ENCODE results near the gene BEST2. TPM values are rescaled to one million over a fixed set of nuclear protein-coding genes. Genes with fewer than 3 reads are reported as not detected.
A peak's percentile ranks its signal among the peaks of the same experiment; 100 is the strongest.

Gene BEST2
- polyA plus RNA-seq, 2 donors: 0.06 TPM

DNA sequence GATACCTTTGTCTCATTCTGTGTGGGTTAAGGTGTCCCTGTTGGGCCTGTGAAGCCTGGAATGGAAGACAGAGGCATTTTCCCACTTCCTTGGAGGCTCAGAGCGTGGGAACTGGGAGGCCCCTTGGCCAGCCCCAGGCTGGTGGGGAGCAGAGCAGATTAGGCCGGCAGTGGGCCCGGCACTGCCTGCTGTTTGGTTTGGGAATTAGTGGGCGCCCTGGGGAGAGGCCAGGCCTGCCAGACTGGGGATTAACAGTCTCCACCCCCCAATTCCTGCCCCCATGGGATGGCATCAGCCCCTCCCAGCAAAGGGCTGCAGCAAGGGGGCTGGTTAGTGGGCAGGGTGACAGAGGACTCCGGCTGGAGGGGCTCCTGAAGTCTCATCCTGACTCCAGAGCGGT, 3.1 kb upstream of the BEST2 start:
- peaks cover 3 to 24% of the 10 kb centered on the region in 2 donors for H3K36me3 ChIP-seq (ENCODE audit: control insufficient read depth in 2 of 2, insufficient read depth in 2 of 2, low read length in 1 of 2)
- no peak overlapping the region for H3K27ac ChIP-seq (ENCODE audit: low read depth in 2 of 2, low read length in 1 of 2)
- H3K27me3 ChIP-seq (ENCODE audit: control insufficient read depth in 1 of 2, insufficient read depth in 2 of 2, low read length in 2 of 2): no peaks in the 10 kb centered on the region
- H3K4me1 ChIP-seq (ENCODE audit: control insufficient read depth in 2 of 2, insufficient read depth in 2 of 2, low read length in 1 of 2): peaks cover 0 to 15% of the 10 kb centered on the region in 2 donors
- no peak overlapping the region for H3K4me3 ChIP-seq (ENCODE audit: low read depth in 1 of 2, low read length in 2 of 2)
- 53 to 63% methylated on average over 6 of the region's 6 CpGs for WGBS, 2 donors
- H3K9me3 ChIP-seq (ENCODE audit: control insufficient read depth in 2 of 2, insufficient read depth in 1 of 2, low read depth in 1 of 2, low read length in 1 of 2): peaks cover 0 to 3% of the 10 kb centered on the region in 2 donors

DNA sequence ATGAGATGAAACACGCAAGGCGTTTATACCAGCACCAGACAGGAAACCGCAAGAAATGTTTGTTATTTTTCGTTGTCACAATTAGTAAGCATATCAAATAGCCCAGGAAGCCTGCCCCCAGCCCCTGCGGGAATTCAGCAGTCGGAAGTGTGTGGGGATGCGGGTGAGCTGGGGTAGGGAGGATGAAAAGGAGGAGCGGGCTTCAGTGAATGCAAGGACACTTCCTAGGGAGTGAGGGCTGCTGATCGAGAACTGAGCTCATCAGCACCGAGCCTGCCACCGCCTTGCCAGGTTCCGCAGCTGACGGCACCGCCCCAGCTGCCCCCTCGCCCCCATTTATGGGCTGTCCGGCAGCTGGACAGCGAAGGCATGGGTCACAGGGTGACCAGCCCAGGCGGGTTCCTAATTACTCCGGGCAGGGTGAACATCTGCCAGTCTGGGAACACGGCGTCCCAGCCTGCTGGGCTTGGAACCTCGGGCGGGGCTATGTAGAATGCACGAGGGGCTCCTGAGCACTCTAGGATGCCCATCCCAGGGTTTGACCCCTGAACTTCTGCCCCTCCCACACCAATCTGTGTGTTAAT, 1.6 kb upstream of the BEST2 start:
- H3K27ac ChIP-seq (ENCODE audit: low read depth in 2 of 2, low read length in 1 of 2): no peak overlapping the region
- no peak overlapping the region for H3K4me3 ChIP-seq (ENCODE audit: low read depth in 1 of 2, low read length in 2 of 2)
- no peaks in the 10 kb centered on the region for H3K27me3 ChIP-seq (ENCODE audit: control insufficient read depth in 1 of 2, insufficient read depth in 2 of 2, low read length in 2 of 2)
- peaks cover 3 to 24% of the 10 kb centered on the region in 2 donors for H3K36me3 ChIP-seq (ENCODE audit: control insufficient read depth in 2 of 2, insufficient read depth in 2 of 2, low read length in 1 of 2)
- WGBS, 2 donors: 18 to 27% methylated on average over 23 to 24 of the region's 24 CpGs
- peaks cover 0 to 3% of the 10 kb centered on the region in 2 donors for H3K9me3 ChIP-seq (ENCODE audit: control insufficient read depth in 2 of 2, insufficient read depth in 1 of 2, low read depth in 1 of 2, low read length in 1 of 2)
- H3K4me1 ChIP-seq (ENCODE audit: control insufficient read depth in 2 of 2, insufficient read depth in 2 of 2, low read length in 1 of 2): peaks cover 0 to 17% of the 10 kb centered on the region in 2 donors

DNA sequence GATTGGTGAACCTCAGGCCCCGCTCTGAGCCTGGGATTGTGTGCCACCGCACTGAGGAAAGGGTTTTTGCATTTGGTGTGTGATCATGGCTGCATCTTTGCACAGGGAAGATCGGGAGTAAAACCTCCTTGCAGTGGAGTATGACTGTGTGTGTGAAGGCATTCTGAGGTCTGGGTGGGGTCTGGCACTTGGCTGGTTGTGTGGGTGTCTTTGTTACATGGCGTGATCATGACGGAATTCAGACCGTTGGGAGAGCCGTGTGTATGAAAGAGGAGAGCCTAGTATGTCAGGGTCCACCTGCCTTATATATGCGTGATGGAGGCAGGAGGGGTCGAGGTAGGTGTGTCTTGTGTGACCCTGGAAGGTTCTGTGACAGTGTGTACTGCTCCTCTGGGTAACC, 740 bp upstream of the BEST2 start:
- Histone ChIP-seq H3K36me3 (ENCODE audit: control insufficient read depth in 2 of 2, insufficient read depth in 2 of 2, low read length in 1 of 2) (peaks cover 3 to 16% of the 10 kb centered on the region in 2 donors), H3K4me3 (ENCODE audit: low read depth in 1 of 2, low read length in 2 of 2) (no peak overlapping the region), H3K27ac (ENCODE audit: low read depth in 2 of 2, low read length in 1 of 2) (peak overlapping the region in 1 of 2 donors; percentile 7), H3K9me3 (ENCODE audit: control insufficient read depth in 2 of 2, insufficient read depth in 1 of 2, low read depth in 1 of 2, low read length in 1 of 2) (peaks cover 0 to 3% of the 10 kb centered on the region in 2 donors), H3K27me3 (ENCODE audit: control insufficient read depth in 1 of 2, insufficient read depth in 2 of 2, low read length in 2 of 2) (no peaks in the 10 kb centered on the region), H3K4me1 (ENCODE audit: control insufficient read depth in 2 of 2, insufficient read depth in 2 of 2, low read length in 1 of 2) (peaks cover 0 to 14% of the 10 kb centered on the region in 2 donors)
- 48 to 65% methylated on average over 9 of the region's 9 CpGs for WGBS, 2 donors

DNA sequence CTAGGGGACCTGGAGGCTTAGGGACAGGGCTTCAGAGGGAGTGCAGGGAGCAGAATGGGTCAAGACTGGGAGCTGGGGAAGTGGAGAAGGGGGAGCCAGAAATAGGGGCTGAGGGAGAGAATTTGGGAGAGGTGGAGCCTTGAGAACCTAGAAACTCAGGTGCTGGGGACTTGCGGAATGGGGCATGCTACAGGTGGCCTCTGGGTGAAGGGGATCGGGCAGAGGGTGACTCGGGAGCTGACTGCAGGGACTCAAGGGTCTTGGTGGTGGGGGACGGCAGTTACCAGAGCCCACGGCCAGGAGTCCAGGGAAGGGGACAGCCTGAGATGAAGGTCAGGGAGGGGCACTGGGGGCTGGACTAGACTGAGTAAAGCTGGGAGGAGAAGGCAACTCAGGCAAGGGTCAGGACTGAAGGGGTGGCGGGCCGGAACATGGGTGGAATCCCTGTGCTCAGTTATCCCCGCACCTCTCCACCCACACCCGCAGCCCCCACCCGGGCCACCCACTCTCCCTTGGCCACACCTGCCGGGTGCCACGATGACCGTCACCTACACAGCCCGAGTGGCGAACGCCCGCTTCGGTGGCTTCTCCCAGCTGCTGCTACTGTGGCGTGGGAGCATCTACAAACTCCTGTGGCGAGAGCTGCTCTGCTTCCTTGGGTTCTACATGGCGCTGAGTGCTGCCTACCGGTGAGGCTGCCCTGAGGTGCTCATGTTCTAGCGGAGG, 628 bp downstream of the BEST2 start:
- 68 to 71% methylated on average over 23 of the region's 23 CpGs for WGBS, 2 donors
- H3K4me1 ChIP-seq (ENCODE audit: control insufficient read depth in 2 of 2, insufficient read depth in 2 of 2, low read length in 1 of 2): peaks cover 0 to 14% of the 10 kb centered on the region in 2 donors

DNA sequence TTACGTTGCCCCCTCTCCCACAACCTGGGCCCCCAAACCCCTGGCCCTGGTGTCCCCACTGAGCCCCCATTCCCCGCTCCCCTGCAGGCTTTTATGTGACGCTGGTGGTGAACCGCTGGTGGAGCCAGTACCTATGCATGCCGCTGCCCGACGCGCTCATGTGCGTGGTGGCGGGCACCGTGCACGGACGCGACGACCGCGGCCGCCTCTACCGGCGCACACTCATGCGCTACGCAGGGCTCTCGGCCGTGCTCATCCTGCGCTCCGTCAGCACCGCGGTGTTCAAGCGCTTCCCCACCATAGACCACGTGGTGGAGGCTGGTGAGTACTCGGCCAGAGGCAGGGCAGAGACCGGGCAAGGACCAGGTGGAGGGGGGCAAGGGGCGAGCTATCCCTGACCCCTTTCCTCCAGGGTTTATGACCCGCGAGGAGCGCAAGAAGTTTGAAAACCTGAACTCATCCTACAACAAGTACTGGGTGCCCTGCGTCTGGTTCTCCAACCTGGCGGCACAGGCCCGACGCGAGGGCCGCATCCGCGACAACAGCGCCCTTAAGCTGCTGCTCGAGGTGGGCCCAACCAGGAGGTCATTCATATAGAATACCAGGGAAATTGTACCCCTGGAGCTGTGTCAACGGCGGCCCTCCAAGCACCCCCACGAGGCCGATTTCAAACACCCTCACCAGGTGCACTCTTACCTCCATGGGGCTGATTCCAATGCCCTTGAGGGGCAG, 3.0 kb downstream of the BEST2 start:
- WGBS, 2 donors: 70 to 75% methylated on average over 49 to 50 of the region's 50 CpGs
- H3K27ac ChIP-seq (ENCODE audit: low read depth in 2 of 2, low read length in 1 of 2): no peak overlapping the region

More for the DNA sequence above, 628 bp downstream of the BEST2 start:
- no peak overlapping the region for H3K27ac ChIP-seq (ENCODE audit: low read depth in 2 of 2, low read length in 1 of 2)
- H3K27me3 ChIP-seq (ENCODE audit: control insufficient read depth in 1 of 2, insufficient read depth in 2 of 2, low read length in 2 of 2): no peaks in the 10 kb centered on the region
- peaks cover 0 to under 1% of the 10 kb centered on the region in 2 donors for H3K9me3 ChIP-seq (ENCODE audit: control insufficient read depth in 2 of 2, insufficient read depth in 1 of 2, low read depth in 1 of 2, low read length in 1 of 2)
- no peak overlapping the region for H3K4me3 ChIP-seq (ENCODE audit: low read depth in 1 of 2, low read length in 2 of 2)
- peaks cover 0 to 7% of the 10 kb centered on the region in 2 donors for H3K36me3 ChIP-seq (ENCODE audit: control insufficient read depth in 2 of 2, insufficient read depth in 2 of 2, low read length in 1 of 2)

DNA sequence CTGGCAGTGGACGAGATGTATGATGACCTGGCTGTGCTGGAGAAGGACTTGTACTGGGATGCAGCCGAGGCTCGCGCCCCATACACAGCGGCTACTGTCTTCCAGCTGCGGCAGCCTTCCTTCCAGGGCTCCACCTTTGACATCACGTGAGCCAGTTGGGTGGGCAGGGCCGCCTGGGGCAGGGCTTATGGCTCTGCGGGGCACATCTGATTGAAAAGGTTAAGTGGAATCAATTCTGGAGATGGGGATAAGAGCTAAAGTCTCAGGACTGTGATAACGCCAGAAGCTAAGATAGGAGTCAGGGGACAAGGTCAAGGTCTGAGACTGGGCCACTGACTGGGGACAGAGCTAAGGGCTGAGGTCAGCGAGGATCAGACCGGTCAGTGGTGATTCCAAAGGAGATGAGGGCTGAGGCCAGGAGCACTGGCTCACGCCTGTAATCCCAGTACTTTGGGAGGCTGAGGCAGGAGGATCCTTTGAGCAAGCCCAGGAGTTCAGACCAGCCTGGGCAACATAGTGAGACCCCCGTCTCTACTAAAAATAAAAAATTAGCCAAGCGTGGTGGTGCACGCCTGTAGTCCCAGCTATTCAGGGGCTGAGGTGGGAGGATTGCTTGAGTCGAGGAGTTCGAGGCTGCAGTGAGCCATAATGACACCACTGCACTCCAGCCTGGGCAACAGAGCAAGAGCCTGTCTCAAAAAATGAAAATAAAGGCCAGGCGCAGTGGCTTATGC, 4.7 kb downstream of the BEST2 start:
- Histone ChIP-seq H3K36me3 (ENCODE audit: control insufficient read depth in 2 of 2, insufficient read depth in 2 of 2, low read length in 1 of 2) (no peaks in the 10 kb centered on the region), H3K27me3 (ENCODE audit: control insufficient read depth in 1 of 2, insufficient read depth in 2 of 2, low read length in 2 of 2) (no peaks in the 10 kb centered on the region), H3K27ac (ENCODE audit: low read depth in 2 of 2, low read length in 1 of 2) (no peak overlapping the region), H3K4me1 (ENCODE audit: control insufficient read depth in 2 of 2, insufficient read depth in 2 of 2, low read length in 1 of 2) (peaks cover 0 to 2% of the 10 kb centered on the region in 2 donors), H3K9me3 (ENCODE audit: control insufficient read depth in 2 of 2, insufficient read depth in 1 of 2, low read depth in 1 of 2, low read length in 1 of 2) (no peaks in the 10 kb centered on the region), H3K4me3 (ENCODE audit: low read depth in 1 of 2, low read length in 2 of 2) (no peak overlapping the region)
- WGBS, 2 donors: 86 to 88% methylated on average over 19 of the region's 19 CpGs

More for the DNA sequence above, 3.0 kb downstream of the BEST2 start:
- H3K9me3 ChIP-seq (ENCODE audit: control insufficient read depth in 2 of 2, insufficient read depth in 1 of 2, low read depth in 1 of 2, low read length in 1 of 2): no peaks in the 10 kb centered on the region
- H3K36me3 ChIP-seq (ENCODE audit: control insufficient read depth in 2 of 2, insufficient read depth in 2 of 2, low read length in 1 of 2): no peaks in the 10 kb centered on the region
- peaks cover 0 to 12% of the 10 kb centered on the region in 2 donors for H3K4me1 ChIP-seq (ENCODE audit: control insufficient read depth in 2 of 2, insufficient read depth in 2 of 2, low read length in 1 of 2)
- H3K4me3 ChIP-seq (ENCODE audit: low read depth in 1 of 2, low read length in 2 of 2): no peak overlapping the region
- no peaks in the 10 kb centered on the region for H3K27me3 ChIP-seq (ENCODE audit: control insufficient read depth in 1 of 2, insufficient read depth in 2 of 2, low read length in 2 of 2)

DNA sequence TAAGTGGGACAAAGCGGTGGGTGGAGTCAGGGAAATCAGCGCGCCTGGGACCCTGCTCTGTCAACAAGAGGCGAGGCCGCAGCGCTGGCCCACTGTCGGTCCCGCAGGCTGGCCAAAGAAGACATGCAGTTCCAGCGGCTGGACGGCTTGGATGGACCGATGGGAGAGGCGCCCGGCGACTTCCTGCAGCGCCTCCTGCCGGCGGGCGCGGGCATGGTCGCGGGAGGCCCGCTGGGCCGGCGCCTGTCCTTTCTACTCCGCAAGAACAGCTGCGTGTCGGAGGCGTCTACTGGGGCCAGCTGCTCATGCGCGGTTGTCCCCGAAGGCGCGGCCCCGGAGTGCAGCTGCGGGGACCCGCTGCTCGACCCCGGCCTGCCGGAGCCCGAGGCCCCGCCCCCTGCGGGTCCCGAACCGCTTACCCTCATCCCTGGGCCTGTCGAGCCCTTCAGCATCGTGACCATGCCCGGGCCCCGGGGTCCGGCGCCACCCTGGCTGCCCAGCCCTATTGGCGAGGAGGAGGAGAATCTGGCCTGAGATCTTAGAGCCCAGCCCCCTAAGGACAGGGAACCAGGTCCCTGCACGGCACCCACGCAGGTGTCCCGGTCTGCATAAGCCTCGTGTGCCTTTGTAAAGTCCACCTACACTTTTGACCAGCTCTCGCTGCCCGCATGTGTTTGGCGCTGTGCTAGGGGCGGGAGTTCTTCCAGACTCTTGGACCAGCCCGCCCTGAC, 6.1 kb downstream of the BEST2 start:
- no peaks in the 10 kb centered on the region for H3K9me3 ChIP-seq (ENCODE audit: control insufficient read depth in 2 of 2, insufficient read depth in 1 of 2, low read depth in 1 of 2, low read length in 1 of 2)
- H3K4me3 ChIP-seq (ENCODE audit: low read depth in 1 of 2, low read length in 2 of 2): peak overlapping the region; percentile 32 to 39
- no peak overlapping the region for H3K27ac ChIP-seq (ENCODE audit: low read depth in 2 of 2, low read length in 1 of 2)
- 6% methylated on average over 49 to 60 of the region's 60 CpGs for WGBS, 2 donors
- H3K4me1 ChIP-seq (ENCODE audit: control insufficient read depth in 2 of 2, insufficient read depth in 2 of 2, low read length in 1 of 2): peaks cover 0 to 2% of the 10 kb centered on the region in 2 donors
- no peaks in the 10 kb centered on the region for H3K27me3 ChIP-seq (ENCODE audit: control insufficient read depth in 1 of 2, insufficient read depth in 2 of 2, low read length in 2 of 2)
- H3K36me3 ChIP-seq (ENCODE audit: control insufficient read depth in 2 of 2, insufficient read depth in 2 of 2, low read length in 1 of 2): peaks cover 0 to 6% of the 10 kb centered on the region in 2 donors

DNA sequence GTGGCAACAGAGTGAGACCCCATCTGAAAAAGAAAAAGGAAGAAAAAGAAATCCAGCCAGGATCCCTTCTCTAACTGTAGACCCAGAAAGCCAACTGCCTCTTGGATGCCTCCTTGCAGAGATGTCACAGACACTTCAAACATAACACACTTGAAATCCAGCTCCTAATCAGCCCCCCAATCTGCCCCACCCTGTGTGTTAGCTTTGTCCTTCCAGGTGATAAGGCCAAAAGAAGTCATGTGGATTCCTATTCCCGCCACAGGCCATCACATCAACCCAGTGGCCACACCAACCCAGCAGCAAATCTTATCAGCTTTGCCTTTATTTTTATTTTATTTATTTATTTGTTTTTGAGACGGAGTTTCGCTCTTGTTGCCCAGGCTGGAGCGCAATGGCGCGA, 8.1 kb downstream of the BEST2 start:
- H3K4me3 ChIP-seq (ENCODE audit: low read depth in 1 of 2, low read length in 2 of 2): no peak overlapping the region
- 92 to 93% methylated on average over 6 of the region's 6 CpGs for WGBS, 2 donors

More for the DNA sequence above, 8.1 kb downstream of the BEST2 start:
- H3K9me3 ChIP-seq (ENCODE audit: control insufficient read depth in 2 of 2, insufficient read depth in 1 of 2, low read depth in 1 of 2, low read length in 1 of 2): no peaks in the 10 kb centered on the region
- peaks cover 9 to 18% of the 10 kb centered on the region in 2 donors for H3K36me3 ChIP-seq (ENCODE audit: control insufficient read depth in 2 of 2, insufficient read depth in 2 of 2, low read length in 1 of 2)
- no peaks in the 10 kb centered on the region for H3K27me3 ChIP-seq (ENCODE audit: control insufficient read depth in 1 of 2, insufficient read depth in 2 of 2, low read length in 2 of 2)
- no peaks in the 10 kb centered on the region for H3K4me1 ChIP-seq (ENCODE audit: control insufficient read depth in 2 of 2, insufficient read depth in 2 of 2, low read length in 1 of 2)
- H3K27ac ChIP-seq (ENCODE audit: low read depth in 2 of 2, low read length in 1 of 2): no peak overlapping the region
